HFFc6 (cell line): ENCODE results near the gene ANKMY1. TPM values are rescaled to one million over a fixed set of nuclear protein-coding genes. Genes with fewer than 3 reads are reported as not detected.

Experiments used
- DNase-seq: peaks from one replicate; pipeline ENCODE4 v3.0.0-alpha.2; 2018
- H3K27ac Mint-ChIP-seq: 2 replicates; pipeline ENCODE4 v1.8.0; 2020; ENCODE audit warnings: mild to moderate bottlenecking, mixed read lengths
- H3K27me3 Mint-ChIP-seq: 2 replicates; pipeline ENCODE4 v1.8.0; 2021; ENCODE audit warnings: mild to moderate bottlenecking, moderate library complexity, mixed read lengths; ENCODE audit not compliant: insufficient read depth
- H3K36me3 Mint-ChIP-seq: 2 replicates; pipeline ENCODE4 v1.8.0; 2021; ENCODE audit warnings: low read depth, mixed read lengths
- H3K4me1 Mint-ChIP-seq: 2 replicates; pipeline ENCODE4 v1.8.0; 2020; ENCODE audit warnings: low read depth, mixed read lengths
- H3K4me3 Mint-ChIP-seq: 2 replicates; pipeline ENCODE4 v1.8.0; 2020; ENCODE audit warnings: mild to moderate bottlenecking, moderate library complexity, mixed read lengths
- H3K9me3 Mint-ChIP-seq: 2 replicates; pipeline ENCODE4 v1.8.0; 2020; ENCODE audit warnings: mild to moderate bottlenecking, mixed read lengths
- CTCF ChIP-seq: fragments of 200-600 bp; sonication (generic); IDR thresholded peaks from 2 replicates; pipeline ENCODE4 v1.5.0; 2021; ENCODE audit warnings: antibody characterized with exemption, mild to moderate bottlenecking
- total RNA-seq, 6 experiments: library from RNA; stranded (reverse); fragmentation: NEBNext Ultra II Directional; extraction: Animal tissue kit (Norgen Biotek cat#: 25700); gene quantifications; 2 replicates in 1 of 6; 3 replicates in 5 of 6; pipeline ENCODE4 v1.2.3, GENCODE V29; 2021

The ANKMY1 gene
- total RNA-seq, 6 experiments from 2014 or later = 4.4 to 5.6 (median 5.2) TPM

- no peak for DNase-seq
- TF ChIP-seq CTCF = no peak
- Mint-ChIP-seq H3K9me3 (peaks cover 4% of the 10 kb centered on the region), H3K27ac (no peak overlapping the region), H3K27me3 (peaks cover 4% of the 10 kb centered on the region), H3K36me3 (peaks cover 4% of the 10 kb centered on the region; the same call in 1 of the 2 replicates), H3K4me3 (no peak overlapping the region), H3K4me1 (no peaks in the 10 kb centered on the region)
Measured at GRCh38 chr2:240464514-240465241, 93.1 kb downstream of the ANKMY1 start.

- H3K27me3 Mint-ChIP-seq = peaks cover 1% of the 10 kb centered on the region; the same call in 1 of the 2 replicates
- H3K4me1 Mint-ChIP-seq = no peaks in the 10 kb centered on the region
Measured at GRCh38 chr2:240463866-240464481, 93.8 kb downstream of the ANKMY1 start.

GRCh38 chr2:240463274-240463865 is 94.4 kb downstream of the ANKMY1 start:
- no peak overlapping the region for H3K4me3 Mint-ChIP-seq
- no peaks in the 10 kb centered on the region for H3K9me3 Mint-ChIP-seq
- H3K27me3 Mint-ChIP-seq = peaks cover 1% of the 10 kb centered on the region; the same call in 1 of the 2 replicates
- no peak overlapping the region for H3K27ac Mint-ChIP-seq
- no peak for DNase-seq
- no peaks in the 10 kb centered on the region for H3K36me3 Mint-ChIP-seq
- no peaks in the 10 kb centered on the region for H3K4me1 Mint-ChIP-seq
- no peak for TF ChIP-seq CTCF

More at GRCh38 chr2:240463866-240464481, 93.8 kb downstream of the ANKMY1 start:
- H3K36me3 Mint-ChIP-seq = no peaks in the 10 kb centered on the region
- no peak overlapping the region for H3K27ac Mint-ChIP-seq
- H3K9me3 Mint-ChIP-seq = no peaks in the 10 kb centered on the region
- no peak for TF ChIP-seq CTCF
- no peak overlapping the region for H3K4me3 Mint-ChIP-seq
- no peak for DNase-seq

GRCh38 chr2:240462707-240463273 is 95.0 kb downstream of the ANKMY1 start:
- no peaks in the 10 kb centered on the region for H3K9me3 Mint-ChIP-seq
- peaks cover 1% of the 10 kb centered on the region; the same call in 1 of the 2 replicates for H3K27me3 Mint-ChIP-seq
- no peak overlapping the region for H3K27ac Mint-ChIP-seq
- no peaks in the 10 kb centered on the region for H3K4me1 Mint-ChIP-seq
- TF ChIP-seq CTCF = no peak
- H3K4me3 Mint-ChIP-seq = no peak overlapping the region
- no peak for DNase-seq
- H3K36me3 Mint-ChIP-seq = no peaks in the 10 kb centered on the region

- Mint-ChIP-seq H3K9me3 (no peaks in the 10 kb centered on the region), H3K27me3 (peaks cover under 1% of the 10 kb centered on the region; the same call in 1 of the 2 replicates), H3K27ac (no peak overlapping the region), H3K36me3 (no peaks in the 10 kb centered on the region), H3K4me1 (no peaks in the 10 kb centered on the region), H3K4me3 (no peak overlapping the region)
- TF ChIP-seq CTCF = no peak
- no peak for DNase-seq
Measured at GRCh38 chr2:240462073-240462706, 95.6 kb downstream of the ANKMY1 start.
